WTC11 (cell line): ENCODE data around the gene PC. TPM values are rescaled to one million over a fixed set of nuclear protein-coding genes. Genes with fewer than 3 reads are reported as not detected.

Experiments
- ATAC-seq: fragments of 200-7000 bp; cut with Tn5 transposase; 2 replicates; pipeline ENCODE4 v1.10.0; 2021; ENCODE audit warnings: mild to moderate bottlenecking, moderate library complexity
- CTCF ChIA-PET: fragments of 300-600 bp; sonication (Branson Sonifier 250); formaldehyde crosslinking; loops from one replicate; lab custom pipeline; 2021; ENCODE audit warnings: antibody characterized with exemption; lab: Charles Lee
- POLR2A ChIA-PET: fragments of 350-600 bp; sonication (Branson Sonifier 250); formaldehyde crosslinking; loops from one replicate; lab custom pipeline; 2021; ENCODE audit warnings: antibody characterized with exemption; lab: Charles Lee
- DNase-seq: peaks from one replicate; pipeline ENCODE4 v3.0.0; 2021; ENCODE audit warnings: low spot score
- H3K27ac Mint-ChIP-seq: 2 replicates; pipeline ENCODE4 v1.8.0; 2021; ENCODE audit warnings: mixed read lengths
- H3K27me3 Mint-ChIP-seq: 2 replicates; pipeline ENCODE4 v1.8.0; 2021; ENCODE audit warnings: low read depth, mild to moderate bottlenecking, moderate library complexity, mixed read lengths
- H3K36me3 Mint-ChIP-seq: 2 replicates; pipeline ENCODE4 v1.8.0; 2021; ENCODE audit warnings: mixed read lengths
- H3K4me1 Mint-ChIP-seq: 2 replicates; pipeline ENCODE4 v1.8.0; 2022; ENCODE audit warnings: mixed read lengths
- H3K4me3 Mint-ChIP-seq: 2 replicates; pipeline ENCODE4 v1.8.0; 2021; ENCODE audit warnings: mild to moderate bottlenecking, moderate library complexity, mixed read lengths
- H3K9me3 Mint-ChIP-seq: 2 replicates; pipeline ENCODE4 v1.8.0; 2021; ENCODE audit warnings: mixed read lengths
- FOXK1 ChIP-seq: sonication (generic); formaldehyde crosslinking; IDR thresholded peaks from 2 replicates; pipeline ENCODE4 v1.8.0; 2022; ENCODE audit warnings: mild to moderate bottlenecking, moderate library complexity, missing genetic modification reagents
- FOXP1 ChIP-seq: sonication (generic); formaldehyde crosslinking; IDR thresholded peaks from 2 replicates; pipeline ENCODE4 v1.8.0; 2022; ENCODE audit warnings: missing genetic modification reagents, mild to moderate bottlenecking, moderate library complexity, borderline replicate concordance
- HMGXB4 ChIP-seq: sonication (generic); formaldehyde crosslinking; IDR thresholded peaks from 2 replicates; pipeline ENCODE4 v1.8.1; 2023; ENCODE audit warnings: mild to moderate bottlenecking, moderate library complexity, missing genetic modification reagents
- IRF2 ChIP-seq: sonication (generic); formaldehyde crosslinking; IDR thresholded peaks from 2 replicates; pipeline ENCODE4 v1.8.0; 2022; ENCODE audit warnings: low read depth, missing genetic modification reagents, borderline replicate concordance
- JAZF1 ChIP-seq: fragments of 250-450 bp; sonication (Bioruptor Pico); IDR thresholded peaks from 2 replicates; pipeline ENCODE4 v1.9.0; 2021; ENCODE audit warnings: moderate library complexity, mild to moderate bottlenecking, inconsistent platforms
- MYBL2 ChIP-seq: sonication (generic); formaldehyde crosslinking; IDR thresholded peaks from 2 replicates; pipeline ENCODE4 v1.8.1; 2023; ENCODE audit warnings: mild to moderate bottlenecking, moderate library complexity, missing genetic modification reagents
- NR1H2 ChIP-seq: sonication (generic); formaldehyde crosslinking; IDR thresholded peaks from 2 replicates; pipeline ENCODE4 v1.9.0; 2021; ENCODE audit warnings: mild to moderate bottlenecking, moderate library complexity, missing genetic modification reagents
- RELA ChIP-seq: sonication (generic); formaldehyde crosslinking; IDR thresholded peaks from 2 replicates; pipeline ENCODE4 v1.8.1; 2022; ENCODE audit warnings: missing genetic modification reagents, mild to moderate bottlenecking, borderline replicate concordance
- SOX15 ChIP-seq: fragments of 250-450 bp; sonication (Bioruptor Pico); IDR thresholded peaks from 2 replicates; pipeline ENCODE4 v1.9.0; 2021; ENCODE audit warnings: mild to moderate bottlenecking
- SP1 ChIP-seq: sonication (generic); formaldehyde crosslinking; conservative IDR thresholded peaks from 2 replicates; pipeline ENCODE4 v1.8.1; 2022; ENCODE audit warnings: missing genetic modification reagents
- TEAD4 ChIP-seq: sonication (generic); formaldehyde crosslinking; IDR thresholded peaks from 2 replicates; pipeline ENCODE4 v1.8.0; 2022; ENCODE audit warnings: mild to moderate bottlenecking, missing genetic modification reagents
- TP53 ChIP-seq: sonication (generic); formaldehyde crosslinking; IDR thresholded peaks from 2 replicates; pipeline ENCODE4 v1.8.1; 2023; ENCODE audit warnings: mild to moderate bottlenecking, missing genetic modification reagents
- ZNF138 ChIP-seq: sonication (generic); formaldehyde crosslinking; conservative IDR thresholded peaks from 2 replicates; pipeline ENCODE4 v1.8.1; 2022; ENCODE audit warnings: mild to moderate bottlenecking, moderate library complexity, missing genetic modification reagents
- ZNF671 ChIP-seq: fragments of 250-450 bp; sonication (Bioruptor Pico); IDR thresholded peaks from 2 replicates; pipeline ENCODE4 v1.8.0; 2021; ENCODE audit warnings: mild to moderate bottlenecking
- ZSCAN18 ChIP-seq: fragments of 250-450 bp; sonication (Bioruptor Pico); IDR thresholded peaks from 2 replicates; pipeline ENCODE4 v2.1.2; 2022; ENCODE audit warnings: mild to moderate bottlenecking, moderate library complexity
- total RNA-seq: library from RNA; stranded (reverse); gene quantifications from 3 replicates; pipeline ENCODE4 v1.2.3, GENCODE V29; 2021
- TF ChIP-seq, protein P1 (sequence below): sonication (generic); formaldehyde crosslinking; IDR thresholded peaks from 2 replicates; pipeline ENCODE4 v1.8.1; 2022; ENCODE audit warnings: low read depth, mild to moderate bottlenecking, moderate library complexity, missing genetic modification reagents, borderline replicate concordance
- TF ChIP-seq, protein P2 (sequence below): sonication (generic); formaldehyde crosslinking; IDR thresholded peaks from 2 replicates; pipeline ENCODE4 v1.8.0; 2023; ENCODE audit warnings: missing genetic modification reagents, mild to moderate bottlenecking, borderline replicate concordance
- TF ChIP-seq, protein P3 (sequence below): sonication (generic); formaldehyde crosslinking; IDR thresholded peaks from 2 replicates; pipeline ENCODE4 v1.8.0; 2022; ENCODE audit warnings: mild to moderate bottlenecking, missing genetic modification reagents

PC gene
- total RNA-seq, 1 experiment from 2014 or later: 27.2 TPM

DNA sequence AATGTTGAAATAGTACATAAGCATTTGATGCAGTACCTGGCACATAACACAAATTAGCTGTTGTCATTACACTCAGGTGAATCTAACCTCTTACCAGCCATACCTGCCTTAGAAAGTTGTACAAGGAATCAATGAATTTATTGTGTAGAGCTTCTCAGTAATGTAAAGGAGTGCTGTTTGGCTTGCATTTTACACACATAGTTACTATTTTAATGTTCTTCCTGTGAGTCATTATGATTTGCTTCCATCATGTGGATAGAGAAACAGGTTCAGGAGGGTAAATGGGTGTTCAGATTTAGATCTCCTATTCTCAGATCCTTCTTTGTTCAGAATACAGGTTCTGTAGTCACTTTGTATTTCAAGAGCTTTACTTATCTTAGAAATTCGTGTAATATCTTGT lies 142.5 kb downstream of the PC start:
- H3K4me1 Mint-ChIP-seq: peaks cover 19% of the 10 kb centered on the region
- no peaks in the 10 kb centered on the region for H3K36me3 Mint-ChIP-seq
- ATAC-seq (no peak), DNase-seq (no peak)
- H3K27ac Mint-ChIP-seq: no peak overlapping the region
- TF ChIP-seq FOXP1 (CRISPR knock-in tag) (no peak), ZNF671 (no peak), FOXK1 (CRISPR knock-in tag) (no peak), TP53 (no peak), IRF2 (CRISPR knock-in tag) (no peak), RELA (CRISPR knock-in tag) (no peak), JAZF1 (CRISPR knock-in tag) (no peak), HMGXB4 (CRISPR knock-in tag) (no peak), ZSCAN18 (CRISPR knock-in tag) (no peak), MYBL2 (CRISPR knock-in tag) (no peak), SP1 (CRISPR knock-in tag) (no peak), ZNF138 (CRISPR knock-in tag) (no peak), NR1H2 (CRISPR knock-in tag) (no peak), TEAD4 (CRISPR knock-in tag) (no peak), SOX15 (CRISPR knock-in tag) (no peak)
- TF ChIP-seq, protein P1, sequence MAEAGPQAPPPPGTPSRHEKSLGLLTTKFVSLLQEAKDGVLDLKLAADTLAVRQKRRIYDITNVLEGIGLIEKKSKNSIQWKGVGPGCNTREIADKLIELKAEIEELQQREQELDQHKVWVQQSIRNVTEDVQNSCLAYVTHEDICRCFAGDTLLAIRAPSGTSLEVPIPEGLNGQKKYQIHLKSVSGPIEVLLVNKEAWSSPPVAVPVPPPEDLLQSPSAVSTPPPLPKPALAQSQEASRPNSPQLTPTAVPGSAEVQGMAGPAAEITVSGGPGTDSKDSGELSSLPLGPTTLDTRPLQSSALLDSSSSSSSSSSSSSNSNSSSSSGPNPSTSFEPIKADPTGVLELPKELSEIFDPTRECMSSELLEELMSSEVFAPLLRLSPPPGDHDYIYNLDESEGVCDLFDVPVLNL (CRISPR knock-in tag): no peak
- TF ChIP-seq, protein P2, sequence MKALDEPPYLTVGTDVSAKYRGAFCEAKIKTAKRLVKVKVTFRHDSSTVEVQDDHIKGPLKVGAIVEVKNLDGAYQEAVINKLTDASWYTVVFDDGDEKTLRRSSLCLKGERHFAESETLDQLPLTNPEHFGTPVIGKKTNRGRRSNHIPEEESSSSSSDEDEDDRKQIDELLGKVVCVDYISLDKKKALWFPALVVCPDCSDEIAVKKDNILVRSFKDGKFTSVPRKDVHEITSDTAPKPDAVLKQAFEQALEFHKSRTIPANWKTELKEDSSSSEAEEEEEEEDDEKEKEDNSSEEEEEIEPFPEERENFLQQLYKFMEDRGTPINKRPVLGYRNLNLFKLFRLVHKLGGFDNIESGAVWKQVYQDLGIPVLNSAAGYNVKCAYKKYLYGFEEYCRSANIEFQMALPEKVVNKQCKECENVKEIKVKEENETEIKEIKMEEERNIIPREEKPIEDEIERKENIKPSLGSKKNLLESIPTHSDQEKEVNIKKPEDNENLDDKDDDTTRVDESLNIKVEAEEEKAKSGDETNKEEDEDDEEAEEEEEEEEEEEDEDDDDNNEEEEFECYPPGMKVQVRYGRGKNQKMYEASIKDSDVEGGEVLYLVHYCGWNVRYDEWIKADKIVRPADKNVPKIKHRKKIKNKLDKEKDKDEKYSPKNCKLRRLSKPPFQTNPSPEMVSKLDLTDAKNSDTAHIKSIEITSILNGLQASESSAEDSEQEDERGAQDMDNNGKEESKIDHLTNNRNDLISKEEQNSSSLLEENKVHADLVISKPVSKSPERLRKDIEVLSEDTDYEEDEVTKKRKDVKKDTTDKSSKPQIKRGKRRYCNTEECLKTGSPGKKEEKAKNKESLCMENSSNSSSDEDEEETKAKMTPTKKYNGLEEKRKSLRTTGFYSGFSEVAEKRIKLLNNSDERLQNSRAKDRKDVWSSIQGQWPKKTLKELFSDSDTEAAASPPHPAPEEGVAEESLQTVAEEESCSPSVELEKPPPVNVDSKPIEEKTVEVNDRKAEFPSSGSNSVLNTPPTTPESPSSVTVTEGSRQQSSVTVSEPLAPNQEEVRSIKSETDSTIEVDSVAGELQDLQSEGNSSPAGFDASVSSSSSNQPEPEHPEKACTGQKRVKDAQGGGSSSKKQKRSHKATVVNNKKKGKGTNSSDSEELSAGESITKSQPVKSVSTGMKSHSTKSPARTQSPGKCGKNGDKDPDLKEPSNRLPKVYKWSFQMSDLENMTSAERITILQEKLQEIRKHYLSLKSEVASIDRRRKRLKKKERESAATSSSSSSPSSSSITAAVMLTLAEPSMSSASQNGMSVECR (CRISPR knock-in tag): no peak
- TF ChIP-seq, protein P3, sequence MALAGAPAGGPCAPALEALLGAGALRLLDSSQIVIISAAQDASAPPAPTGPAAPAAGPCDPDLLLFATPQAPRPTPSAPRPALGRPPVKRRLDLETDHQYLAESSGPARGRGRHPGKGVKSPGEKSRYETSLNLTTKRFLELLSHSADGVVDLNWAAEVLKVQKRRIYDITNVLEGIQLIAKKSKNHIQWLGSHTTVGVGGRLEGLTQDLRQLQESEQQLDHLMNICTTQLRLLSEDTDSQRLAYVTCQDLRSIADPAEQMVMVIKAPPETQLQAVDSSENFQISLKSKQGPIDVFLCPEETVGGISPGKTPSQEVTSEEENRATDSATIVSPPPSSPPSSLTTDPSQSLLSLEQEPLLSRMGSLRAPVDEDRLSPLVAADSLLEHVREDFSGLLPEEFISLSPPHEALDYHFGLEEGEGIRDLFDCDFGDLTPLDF (CRISPR knock-in tag): no peak
- ChIA-PET CTCF (no interaction called here), POLR2A (no interaction called here)
- H3K4me3 Mint-ChIP-seq: no peak overlapping the region
- H3K27me3 Mint-ChIP-seq: no peaks in the 10 kb centered on the region
- no peaks in the 10 kb centered on the region for H3K9me3 Mint-ChIP-seq
